Esophagus (tissue), 2 donors: ENCODE results near the gene ARID1B. TPM values are rescaled to one million over a fixed set of nuclear protein-coding genes. Genes with fewer than 3 reads are reported as not detected.

Experiments used
- H3K27ac ChIP-seq, 2 donors: one replicate each; pipeline ENCODE4 v1.5.1; 2013; ENCODE audit warnings: low read depth in 2 of 2, mild to moderate bottlenecking in 2 of 2, inconsistent platforms in 1 of 2, low read length in 1 of 2, moderate library complexity in 1 of 2
- H3K27me3 ChIP-seq, 2 donors: one replicate each; pipeline ENCODE4 v1.6.1; 2013; ENCODE audit warnings: low read length in 2 of 2, control low read depth in 1 of 2, mild to moderate bottlenecking in 1 of 2; ENCODE audit not compliant: insufficient read depth in 2 of 2, control insufficient read depth in 1 of 2
- H3K36me3 ChIP-seq, 2 donors: one replicate each; pipeline ENCODE4 v1.6.1; 2013; ENCODE audit warnings: low read length in 1 of 2; ENCODE audit not compliant: control insufficient read depth in 2 of 2, insufficient read depth in 2 of 2
- H3K4me1 ChIP-seq, 2 donors: one replicate each; pipeline ENCODE4 v1.6.1; 2013; ENCODE audit warnings: low read length in 1 of 2; ENCODE audit not compliant: control insufficient read depth in 2 of 2, insufficient read depth in 2 of 2
- H3K4me3 ChIP-seq, 2 donors: one replicate each; pipeline ENCODE4 v1.5.1; 2013; ENCODE audit warnings: low read length in 2 of 2, mild to moderate bottlenecking in 2 of 2, low read depth in 1 of 2, moderate library complexity in 1 of 2
- H3K9me3 ChIP-seq, 2 donors: one replicate each; pipeline ENCODE4 v1.6.1; 2013; ENCODE audit warnings: mild to moderate bottlenecking in 2 of 2, low read depth in 1 of 2, low read length in 1 of 2, moderate library complexity in 1 of 2; ENCODE audit not compliant: control insufficient read depth in 2 of 2, insufficient read depth in 1 of 2
- WGBS, 2 donors: extraction: QIAGEN DNeasy Blood & Tissue Kit; methylation state at CpG; one replicate each; pipeline ENCODE4 v1.1.7; 2013; 5-methylcytosine and 5-hydroxymethylcytosine counted together
- polyA plus RNA-seq, 2 donors: library from polyadenylated mRNA; stranded (reverse); fragments of 200-250 nt; gene quantifications; one replicate each; pipeline ENCODE4 v1.2.3, GENCODE V29; 2013
- donor health status: healthy with polysubstance abuse.
- donor health status: Bipolar disorder and iron deficiency.

The ARID1B gene
- polyA plus RNA-seq, 2 donors, result 15.9 to 16.1 TPM

DNA sequence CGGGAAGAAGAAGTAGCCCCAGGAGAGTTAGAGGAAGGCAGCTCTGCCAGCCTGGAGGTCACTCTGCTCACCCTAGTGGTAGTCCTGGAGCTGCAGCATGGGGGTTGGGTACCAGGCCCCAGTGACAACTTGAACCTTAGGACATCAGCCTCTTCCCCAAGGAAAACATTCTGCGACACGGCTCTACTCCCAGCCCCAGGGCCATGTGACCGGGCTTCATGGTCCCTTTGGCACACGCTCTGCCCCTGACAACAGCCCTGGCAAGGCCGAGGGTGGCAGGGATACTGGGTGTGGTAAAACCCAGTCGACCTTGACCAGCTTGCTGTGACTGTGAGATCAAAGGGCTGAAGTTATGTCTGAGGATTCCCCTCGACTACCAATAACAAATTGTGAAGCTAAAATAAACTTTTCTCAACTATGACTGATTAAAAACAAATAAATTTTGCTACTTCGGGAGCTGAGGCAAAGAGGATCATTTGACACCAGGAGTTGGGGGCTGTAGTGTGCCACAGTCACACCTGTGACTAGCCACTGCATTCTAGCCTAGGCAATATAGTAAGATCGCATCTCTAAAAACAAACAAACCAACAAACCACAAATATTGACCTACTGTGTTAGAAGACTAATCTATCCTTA lies 24.4 kb upstream of the ARID1B start:
- Histone ChIP-seq H3K36me3 (no peaks in the 10 kb centered on the region), H3K4me3 (no peak overlapping the region), H3K27me3 (no peaks in the 10 kb centered on the region), H3K4me1 (peaks cover 0 to 2% of the 10 kb centered on the region in 2 donors), H3K9me3 (no peaks in the 10 kb centered on the region), H3K27ac (no peak overlapping the region)
- WGBS, 2 donors, result 40 to 42% methylated on average over 10 of the region's 10 CpGs

DNA sequence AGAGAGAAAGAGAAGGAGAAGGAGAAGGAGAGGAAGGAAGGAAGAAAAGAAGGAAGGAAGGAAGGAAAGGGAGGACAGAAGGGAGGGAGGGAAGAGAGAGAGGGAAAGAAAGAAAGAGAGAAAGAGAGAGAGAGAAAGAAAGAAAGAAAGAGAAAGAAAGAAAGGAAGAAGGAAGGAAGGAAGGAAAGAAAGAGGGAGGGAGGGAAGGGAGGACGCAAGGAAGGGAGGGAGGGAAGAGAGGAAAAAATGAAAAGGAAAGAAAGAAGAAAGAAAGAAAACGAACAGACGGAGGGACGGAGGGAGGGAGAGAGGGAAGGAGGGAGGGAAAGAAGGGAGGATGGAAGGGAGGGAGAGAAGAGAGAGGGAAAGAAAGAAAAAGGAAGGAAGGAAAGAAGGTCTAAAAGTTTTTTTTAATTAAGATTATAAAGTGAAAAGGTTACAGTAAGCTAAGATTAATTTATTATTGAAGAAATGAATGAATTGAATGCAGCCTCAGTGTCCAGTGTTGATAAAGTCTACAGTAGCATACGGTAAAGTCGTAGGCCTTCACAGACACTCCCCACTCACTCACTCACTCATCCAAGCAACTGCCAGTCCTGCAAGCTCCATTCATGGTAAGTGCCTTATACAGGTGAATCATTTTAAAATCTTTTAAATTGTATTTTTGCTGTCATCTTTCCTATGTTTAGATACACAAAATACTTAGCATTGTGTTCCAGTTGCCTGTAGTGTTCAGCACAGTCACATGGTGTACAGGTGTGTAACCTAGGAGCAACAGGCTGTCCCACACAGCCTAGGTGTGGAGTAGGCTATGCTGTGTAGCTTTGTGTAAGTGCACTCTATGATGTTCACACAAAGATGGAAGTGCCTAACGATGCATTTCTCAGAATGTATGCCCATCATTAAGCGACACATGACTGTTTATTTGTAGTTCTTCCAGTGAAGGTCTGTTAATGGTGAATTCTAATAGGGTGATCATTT lies 20.3 kb upstream of the ARID1B start:
- H3K4me3 ChIP-seq, result no peak overlapping the region
- no peaks in the 10 kb centered on the region for H3K36me3 ChIP-seq
- no peaks in the 10 kb centered on the region for H3K27me3 ChIP-seq
- H3K27ac ChIP-seq, result no peak overlapping the region
- no peaks in the 10 kb centered on the region for H3K9me3 ChIP-seq
- WGBS, 2 donors, result 89 to 92% methylated on average over 8 of the region's 8 CpGs
- peaks cover 0 to 2% of the 10 kb centered on the region in 2 donors for H3K4me1 ChIP-seq

DNA sequence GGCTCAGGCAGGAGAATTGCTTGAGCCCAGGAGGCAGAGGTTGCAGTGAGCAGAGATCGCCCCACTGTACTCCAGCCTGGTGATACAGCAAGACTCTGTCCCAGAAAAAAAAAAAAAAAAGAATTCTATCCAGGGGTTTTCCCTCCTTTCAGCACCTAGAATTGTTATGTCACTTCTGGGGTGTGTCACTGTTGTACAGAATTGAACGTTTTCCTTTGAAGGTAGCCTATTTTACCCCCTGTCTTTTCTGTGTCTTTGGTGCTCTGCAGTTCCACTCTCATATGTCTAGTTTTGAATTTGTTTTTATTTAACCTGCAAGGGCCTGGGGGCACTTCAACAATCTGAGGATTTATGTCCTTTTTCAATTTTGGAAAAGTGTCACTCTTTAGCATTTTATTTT lies 19.3 kb upstream of the ARID1B start:
- WGBS, 2 donors, result 64 to 71% methylated on average over 2 of the region's 2 CpGs
- Histone ChIP-seq H3K4me1 (peaks cover 0 to 3% of the 10 kb centered on the region in 2 donors), H3K9me3 (no peaks in the 10 kb centered on the region), H3K27ac (no peak overlapping the region), H3K36me3 (no peaks in the 10 kb centered on the region), H3K4me3 (no peak overlapping the region), H3K27me3 (no peaks in the 10 kb centered on the region)

DNA sequence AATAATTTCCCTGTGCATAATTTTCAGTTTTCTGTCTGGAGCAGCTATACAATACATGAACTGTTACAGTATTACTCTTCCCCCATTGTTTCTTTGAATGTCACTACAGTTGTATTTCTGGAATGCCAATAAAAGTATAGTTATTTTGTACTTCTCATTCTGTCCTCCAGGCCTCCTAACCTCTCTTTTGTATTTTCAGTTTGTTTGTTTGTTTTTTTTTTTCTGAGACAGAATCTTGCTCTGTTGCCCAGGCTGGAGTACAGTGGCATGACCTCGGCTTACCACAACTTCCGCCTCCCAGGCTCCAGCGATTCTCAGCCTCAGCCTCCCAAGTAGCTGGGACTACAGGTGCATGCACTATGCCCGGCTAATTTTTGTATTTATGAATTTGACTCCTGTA lies 16.8 kb upstream of the ARID1B start:
- H3K4me1 ChIP-seq, result peaks cover 0 to 3% of the 10 kb centered on the region in 2 donors
- WGBS, 2 donors, result 89 to 92% methylated on average over 4 of the region's 4 CpGs
- H3K27me3 ChIP-seq, result no peaks in the 10 kb centered on the region
- H3K36me3 ChIP-seq, result no peaks in the 10 kb centered on the region
- no peak overlapping the region for H3K27ac ChIP-seq
- H3K4me3 ChIP-seq, result no peak overlapping the region
- no peaks in the 10 kb centered on the region for H3K9me3 ChIP-seq

DNA sequence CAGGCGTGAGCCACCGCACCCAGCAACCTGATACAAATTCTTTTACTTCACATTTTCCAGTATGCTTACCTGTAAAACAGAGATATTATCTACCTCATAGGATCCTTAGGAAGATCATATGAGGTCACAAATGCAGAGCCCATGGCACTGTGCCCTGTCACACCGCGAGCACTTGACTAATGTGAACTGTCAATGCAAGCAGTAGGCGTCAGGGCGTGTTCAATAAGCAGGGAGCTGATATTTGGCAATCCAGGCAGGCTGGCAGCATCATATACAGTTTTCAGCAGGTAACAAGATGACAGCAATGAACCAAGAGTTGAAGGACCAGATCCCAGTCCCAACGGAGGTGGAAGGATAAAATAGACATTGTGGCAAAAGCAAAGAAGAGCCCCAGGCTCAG lies 14.6 kb upstream of the ARID1B start:
- WGBS, 2 donors, result 66 to 75% methylated on average over 7 of the region's 7 CpGs
- H3K27me3 ChIP-seq, result no peaks in the 10 kb centered on the region

DNA sequence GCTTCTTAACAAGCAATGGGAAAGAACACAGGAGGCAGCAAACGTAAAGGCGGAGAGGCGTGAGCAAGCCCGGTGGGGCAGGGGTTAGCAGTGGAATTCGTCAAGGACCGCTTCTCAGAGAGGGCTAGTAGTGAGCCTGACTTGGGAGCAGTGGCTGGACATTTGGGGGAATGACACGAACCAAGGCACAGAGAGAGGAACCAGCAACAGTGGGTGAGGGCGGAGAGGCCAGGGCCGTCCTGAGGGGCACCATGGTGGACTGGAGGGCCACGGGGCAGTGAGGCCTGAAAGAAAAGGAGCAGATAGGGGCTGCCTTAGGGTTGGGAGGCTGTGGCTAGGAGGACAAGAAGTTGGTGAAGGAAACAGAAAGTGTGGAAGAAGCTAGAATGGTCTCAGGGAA lies 12.1 kb upstream of the ARID1B start:
- WGBS, 2 donors, result 98% methylated on average over 10 of the region's 10 CpGs
- no peaks in the 10 kb centered on the region for H3K36me3 ChIP-seq
- H3K4me1 ChIP-seq, result peaks cover 0 to 3% of the 10 kb centered on the region in 2 donors
- no peak overlapping the region for H3K4me3 ChIP-seq
- no peaks in the 10 kb centered on the region for H3K9me3 ChIP-seq
- no peaks in the 10 kb centered on the region for H3K27me3 ChIP-seq
- H3K27ac ChIP-seq, result no peak overlapping the region

More for the DNA sequence above, 14.6 kb upstream of the ARID1B start:
- Histone ChIP-seq H3K9me3 (no peaks in the 10 kb centered on the region), H3K4me3 (no peak overlapping the region), H3K4me1 (peaks cover 0 to 3% of the 10 kb centered on the region in 2 donors), H3K36me3 (no peaks in the 10 kb centered on the region), H3K27ac (no peak overlapping the region)

DNA sequence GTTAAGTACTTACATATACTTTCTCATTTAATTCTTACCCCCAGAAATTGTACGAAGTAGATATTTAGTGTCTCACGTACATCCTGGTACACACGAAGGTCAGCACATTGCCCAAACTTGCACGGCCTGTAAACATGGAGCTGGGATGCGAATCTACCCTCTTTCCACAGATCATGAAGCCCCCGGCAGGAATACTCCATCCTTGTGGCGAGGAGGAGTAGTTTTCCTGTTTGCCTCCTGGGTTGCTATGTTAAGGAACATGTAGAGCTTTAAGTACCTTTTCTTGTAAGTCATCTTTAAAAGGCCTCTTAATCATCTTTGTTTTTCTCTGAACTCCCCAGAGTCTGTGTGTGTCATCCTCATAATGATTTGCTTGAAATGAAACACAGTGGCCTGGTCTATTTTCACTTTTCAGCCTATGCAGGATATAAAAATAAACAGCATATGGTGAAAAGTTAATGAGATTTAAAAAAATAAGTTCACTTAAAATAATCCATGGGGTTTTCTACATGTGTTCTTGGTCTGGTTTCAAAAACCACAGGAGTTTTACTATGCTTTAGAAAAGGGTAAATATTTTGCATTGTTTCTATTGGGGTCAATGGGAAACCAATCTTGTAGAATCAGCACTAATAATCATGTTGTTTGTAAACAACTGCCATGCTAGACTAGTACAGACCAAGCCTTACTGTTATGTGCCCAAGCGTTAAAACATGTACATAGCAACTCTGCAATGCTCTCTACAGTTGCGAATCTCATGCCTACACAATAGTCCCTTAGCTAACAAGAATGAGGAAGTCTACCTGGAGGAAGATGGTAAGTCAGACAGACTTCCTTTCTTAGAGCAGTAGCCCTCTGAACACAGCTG lies 9.3 kb upstream of the ARID1B start:
- Histone ChIP-seq H3K9me3 (no peaks in the 10 kb centered on the region), H3K36me3 (no peaks in the 10 kb centered on the region), H3K27ac (no peak overlapping the region), H3K4me1 (no peaks in the 10 kb centered on the region), H3K4me3 (no peak overlapping the region), H3K27me3 (no peaks in the 10 kb centered on the region)
- 86 to 87% methylated on average over 9 of the region's 9 CpGs for WGBS, 2 donors

DNA sequence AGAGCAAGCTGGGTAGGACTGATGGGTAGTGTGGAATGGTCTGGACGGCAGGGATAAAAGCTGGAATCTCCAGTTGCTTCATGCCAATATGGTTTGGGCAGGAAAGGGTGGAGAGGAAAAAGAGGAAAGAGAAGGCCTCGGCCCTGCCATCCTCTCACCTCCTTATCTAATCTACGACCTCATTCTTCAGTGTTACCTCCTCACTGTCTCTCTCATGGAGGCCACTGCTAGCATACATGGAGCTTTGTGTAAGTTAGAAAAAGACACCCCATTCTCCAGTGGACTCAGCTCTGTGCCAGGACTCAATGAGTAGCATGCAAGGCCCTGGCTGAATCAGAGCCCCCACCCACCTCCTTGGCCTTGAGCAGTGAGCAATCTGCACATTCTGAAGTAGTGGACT lies 6.1 kb upstream of the ARID1B start:
- H3K4me3 ChIP-seq, result no peak overlapping the region
- no peaks in the 10 kb centered on the region for H3K9me3 ChIP-seq
- H3K4me1 ChIP-seq, result no peaks in the 10 kb centered on the region
- no peaks in the 10 kb centered on the region for H3K36me3 ChIP-seq
- no peaks in the 10 kb centered on the region for H3K27me3 ChIP-seq
- 81 to 84% methylated on average over 3 of the region's 3 CpGs for WGBS, 2 donors
- no peak overlapping the region for H3K27ac ChIP-seq

DNA sequence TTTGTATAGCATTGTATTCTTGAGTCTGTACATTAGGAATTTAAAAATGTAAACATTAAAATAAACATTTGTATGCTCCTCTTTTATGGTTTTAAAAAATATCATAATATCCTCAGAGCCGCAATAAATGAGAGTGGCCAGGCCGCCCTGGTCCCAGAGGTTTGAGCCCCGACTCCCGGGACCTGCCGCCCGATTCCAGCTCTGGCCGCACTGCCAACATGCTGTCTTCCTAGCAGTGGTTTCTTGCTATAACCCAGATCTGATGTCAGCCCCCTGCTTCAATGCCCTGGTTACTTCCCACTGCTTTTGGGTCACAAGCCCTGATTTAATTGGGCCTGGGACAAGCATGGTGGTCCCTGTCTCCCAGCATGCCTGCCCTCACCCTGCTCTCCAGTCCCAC lies 5.4 kb upstream of the ARID1B start:
- Histone ChIP-seq H3K27me3 (no peaks in the 10 kb centered on the region), H3K4me3 (no peak overlapping the region), H3K4me1 (no peaks in the 10 kb centered on the region), H3K27ac (no peak overlapping the region), H3K36me3 (no peaks in the 10 kb centered on the region), H3K9me3 (no peaks in the 10 kb centered on the region)
- WGBS, 2 donors, result 97 to 98% methylated on average over 7 of the region's 7 CpGs
